Measurements from ENCODE around the gene CHM. TPM values are rescaled to one million over a fixed set of nuclear protein-coding genes. Genes with fewer than 3 reads are reported as not detected.

CHM gene
- total RNA-seq, 1 donor from 2014 or later, result 15.3 TPM

- no peak for DNase-seq (ENCODE audit: low spot score)
Measured at GRCh38 chrX:85907316-85907715, 140.0 kb downstream of the CHM start.

- DNase-seq (ENCODE audit: low spot score), result no peak
Measured at GRCh38 chrX:85906399-85906798, 141.0 kb downstream of the CHM start.

GRCh38 chrX:85905851-85906250, 141.5 kb downstream of the CHM start:
- no peak for DNase-seq (ENCODE audit: low spot score)

GRCh38 chrX:85903692-85904471, 143.5 kb downstream of the CHM start:
- no peak for DNase-seq (ENCODE audit: low spot score)

- no peak for DNase-seq (ENCODE audit: low spot score)
Measured at GRCh38 chrX:85897362-85898126, 149.8 kb downstream of the CHM start.

GRCh38 chrX:85882601-85883000, 164.8 kb downstream of the CHM start:
- no peak for DNase-seq (ENCODE audit: low spot score)

- no peak for DNase-seq (ENCODE audit: low spot score)
Measured at GRCh38 chrX:85870585-85870984, 176.8 kb downstream of the CHM start.

- DNase-seq (ENCODE audit: low spot score), result no peak
Measured at GRCh38 chrX:85865324-85865723, 182.0 kb downstream of the CHM start.

GRCh38 chrX:85859426-85859825, 187.9 kb downstream of the CHM start:
- no peak for DNase-seq (ENCODE audit: low spot score)

- peak; percentile 21 for DNase-seq (ENCODE audit: low spot score)
Measured at GRCh38 chrX:85851418-85851817, 195.9 kb downstream of the CHM start.

- DNase-seq (ENCODE audit: low spot score), result no peak
Measured at GRCh38 chrX:85836868-85837267, 210.5 kb downstream of the CHM start.

GRCh38 chrX:85828771-85829170, 218.6 kb downstream of the CHM start:
- no peak for DNase-seq (ENCODE audit: low spot score)

- no peak for DNase-seq (ENCODE audit: low spot score)
Measured at GRCh38 chrX:85815203-85815751, 232.1 kb downstream of the CHM start.

Other genes with a start within 250 kb of the CHM start
- not detected for gene DACH2, start 100.9 kb upstream of the CHM start, total RNA-seq

Measured in mucosa of gallbladder (tissue), 1 donor.